IMR-90 (cell line): Measurements from ENCODE around the gene HMGA1. TPM values are rescaled to one million over a fixed set of nuclear protein-coding genes. Genes with fewer than 3 reads are reported as not detected.

Source experiments
- ATAC-seq: fragments of 200-7000 bp; cut with Tn5 transposase; 2 replicates; pipeline ENCODE4 v1.9.1; 2020; ENCODE audit warnings: low read depth, mild to moderate bottlenecking, moderate library complexity
- BruUV-seq: library from RNA; stranded (reverse); fragments of 400-500 nt; replicated peaks from 2 replicates; lab custom pipeline; 2021; lab: Mats Ljungman, UMichigan
- CTCF ChIA-PET: fragments of 300-600 bp; formaldehyde crosslinking; extraction: SDS; loops from one replicate; lab custom pipeline; 2021; ENCODE audit warnings: antibody characterized with exemption; lab: Yijun Ruan, JAX
- POLR2A ChIA-PET: fragments of 300-600 bp; sonication (Branson Sonifier 250); formaldehyde crosslinking; loops from one replicate; lab custom pipeline; 2022; ENCODE audit warnings: antibody characterized with exemption; ENCODE audit not compliant: unreplicated experiment; lab: Charles Lee
- DNase-seq: peaks from one replicate; pipeline ENCODE4 v3.0.0; 2013
- H2AFZ ChIP-seq: replicated peaks from 2 replicates; pipeline ENCODE3; 2013; ENCODE audit warnings: low read length, mild to moderate bottlenecking; ENCODE audit not compliant: poor library complexity
- H2AK5ac ChIP-seq: 2 replicates; pipeline ENCODE4 v1.6.1; 2013; ENCODE audit warnings: low read depth, low read length, inconsistent platforms
- H2AK9ac ChIP-seq: replicated peaks from 2 replicates; pipeline ENCODE3; 2013; ENCODE audit warnings: mild to moderate bottlenecking, low read depth, low read length, moderate library complexity; ENCODE audit not compliant: poor library complexity
- H2BK120ac ChIP-seq: 2 replicates; pipeline ENCODE4 v1.6.1; 2013; ENCODE audit warnings: low read depth, low read length, inconsistent platforms
- H2BK15ac ChIP-seq: 3 replicates; pipeline ENCODE4 v1.6.1; 2013; ENCODE audit warnings: low read depth, low read length, inconsistent platforms
- H2BK20ac ChIP-seq: 2 replicates; pipeline ENCODE4 v1.6.1; 2013; ENCODE audit warnings: low read depth, mild to moderate bottlenecking, inconsistent platforms, low read length, moderate library complexity
- H2BK5ac ChIP-seq: 2 replicates; pipeline ENCODE4 v1.6.1; 2013; ENCODE audit warnings: mild to moderate bottlenecking, low read depth, low read length, inconsistent platforms; ENCODE audit not compliant: poor library complexity, severe bottlenecking
- H3K14ac ChIP-seq: replicated peaks from 2 replicates; pipeline ENCODE4 v1.6.1; 2013; ENCODE audit warnings: low read depth, low read length, inconsistent platforms
- H3K18ac ChIP-seq: 2 replicates; pipeline ENCODE4 v1.6.1; 2013; ENCODE audit warnings: low read depth, low read length, control low read depth
- H3K23ac ChIP-seq: 2 replicates; pipeline ENCODE4 v1.6.1; 2013; ENCODE audit warnings: low read depth, low read length, inconsistent platforms
- H3K27ac ChIP-seq: 2 replicates; pipeline ENCODE4 v1.5.1; 2013; ENCODE audit warnings: mild to moderate bottlenecking, control low read depth, low read length; ENCODE audit not compliant: insufficient read depth
- H3K27me3 ChIP-seq: 2 replicates; pipeline ENCODE4 v1.6.1; 2013; ENCODE audit warnings: low read length; ENCODE audit not compliant: control insufficient read depth, insufficient read depth
- H3K36me3 ChIP-seq: 2 replicates; pipeline ENCODE4 v1.6.1; 2013; ENCODE audit warnings: low read length, mixed read lengths; ENCODE audit not compliant: control insufficient read depth, insufficient read depth
- H3K4ac ChIP-seq: 2 replicates; pipeline ENCODE4 v1.6.1; 2013; ENCODE audit warnings: low read depth, low read length, inconsistent platforms
- H3K4me1 ChIP-seq: 2 replicates; pipeline ENCODE4 v1.6.1; 2013; ENCODE audit warnings: low read length, mixed read lengths; ENCODE audit not compliant: control insufficient read depth, insufficient read depth
- H3K4me2 ChIP-seq: 2 replicates; pipeline ENCODE4 v1.6.1; 2013; ENCODE audit warnings: low read depth, mild to moderate bottlenecking, control low read depth, low read length, moderate library complexity
- H3K4me3 ChIP-seq: 2 replicates; pipeline ENCODE4 v1.5.1; 2013; ENCODE audit warnings: low read depth, mild to moderate bottlenecking, control low read depth, low read length, moderate library complexity; ENCODE audit not compliant: insufficient read depth
- H3K56ac ChIP-seq: 2 replicates; pipeline ENCODE4 v1.6.1; 2013; ENCODE audit warnings: low read length, inconsistent platforms; ENCODE audit not compliant: insufficient read depth; ENCODE audit errors: extremely low read depth
- H3K79me1 ChIP-seq, 2 experiments: 2 replicates each; pipeline ENCODE4 v1.6.1; 2013; ENCODE audit warnings: low read length in 2 of 2, inconsistent platforms in 1 of 2, low read depth in 1 of 2
- H3K9ac ChIP-seq: 2 replicates; pipeline ENCODE4 v1.6.1; 2013; ENCODE audit warnings: low read depth, low read length, control low read depth
- H3K9me1 ChIP-seq: 2 replicates; pipeline ENCODE4 v1.6.1; 2013; ENCODE audit warnings: low read length, inconsistent platforms; ENCODE audit not compliant: insufficient read depth
- H3K9me3 ChIP-seq: 2 replicates; pipeline ENCODE4 v1.6.1; 2013; ENCODE audit warnings: low read length; ENCODE audit not compliant: control insufficient read depth, insufficient read depth
- H4K20me1 ChIP-seq: 2 replicates; pipeline ENCODE4 v1.6.1; 2013; ENCODE audit warnings: low read length, inconsistent platforms; ENCODE audit not compliant: insufficient read depth
- H4K5ac ChIP-seq: 2 replicates; pipeline ENCODE4 v1.6.1; 2013; ENCODE audit warnings: mild to moderate bottlenecking, low read depth, low read length, control low read depth
- H4K8ac ChIP-seq, 2 experiments: 2 replicates each; pipeline ENCODE4 v1.6.1; 2013; ENCODE audit warnings: low read depth in 2 of 2, low read length in 2 of 2, control low read depth in 1 of 2, inconsistent platforms in 1 of 2
- H4K91ac ChIP-seq: 2 replicates; pipeline ENCODE4 v1.6.1; 2013; ENCODE audit warnings: low read depth, low read length, inconsistent platforms; ENCODE audit not compliant: insufficient read depth
- MAFK ChIP-seq: IDR thresholded peaks from 2 replicates; pipeline ENCODE4 v1.6.1; 2012; ENCODE audit warnings: low read depth, low read length, improper control_type of control experiment
- WGBS, 2 experiments: methylation state at CpG; one replicate each; pipeline versions ENCODE4 v1.1.5 to v1.1.7; 2013; ENCODE audit warnings: missing lambda C conversion rate in 2 of 2; ENCODE audit not compliant: insufficient read length in 1 of 2; ENCODE audit errors: extremely low coverage in 2 of 2; 5-methylcytosine and 5-hydroxymethylcytosine counted together
- dilution Hi-C: fragments of 300-500 bp; cut with HindIII; formaldehyde crosslinking; loops from one replicate; pipeline ENCODE4 v1.14.3; 2018; ENCODE audit warnings: low sequenced_read_pairs; ENCODE audit not compliant: unreplicated experiment
- in situ Hi-C: fragments of 300-500 bp; cut with MboI; formaldehyde crosslinking; loops from 3 replicates; pipeline ENCODE4 v1.14.3; 2019; ENCODE audit warnings: low sequenced_read_pairs, inconsistent platforms, mixed read lengths
- intact Hi-C: fragments of 100-400 bp; cut with micrococcal nuclease; formaldehyde crosslinking; loops from 2 replicates; pipeline ENCODE4 v1.10.0; 2022
- polyA plus RNA-seq, 3 experiments: library from polyadenylated mRNA; depleted of rRNA; stranded (reverse); fragments of >200 nt; gene quantifications; 2 replicates each; pipeline ENCODE4 v1.2.3, GENCODE V29; 2012; ENCODE audit warnings: low replicate concordance in 1 of 3
- total RNA-seq: library from RNA; depleted of rRNA; stranded (reverse); fragments of >200 nt; gene quantifications from 2 replicates; pipeline ENCODE4 v1.2.3, GENCODE V29; 2012

The HMGA1 gene
- total and polyA plus RNA-seq, 2 of the 4 experiments (the other 2 are of a cell fraction): 101 to 589 TPM

DNA sequence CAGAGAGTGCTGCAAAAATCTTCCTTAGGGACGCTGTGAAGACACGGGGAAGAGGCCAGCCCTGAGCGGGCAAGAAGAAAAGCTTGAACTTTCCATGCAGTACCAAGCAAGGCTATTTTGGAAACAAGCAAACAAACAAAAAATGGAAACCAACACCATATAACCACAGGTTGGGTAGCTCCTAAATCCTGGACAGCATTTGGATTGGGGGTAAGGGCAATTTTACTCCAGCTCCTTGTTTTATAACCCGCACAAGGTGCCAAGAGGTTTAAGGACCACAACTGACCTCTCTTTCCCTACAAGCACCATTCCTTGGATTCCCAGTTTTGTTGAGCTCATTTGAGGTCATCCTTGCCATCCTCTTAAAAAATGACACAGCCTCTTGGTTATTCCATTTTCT lies 43.5 kb downstream of the HMGA1 start:
- Histone ChIP-seq H3K23ac (no peak overlapping the region), H3K9me3 (peaks cover 3% of the 10 kb centered on the region), H2BK20ac (no peak overlapping the region), H3K9me1 (peaks cover 14% of the 10 kb centered on the region; the same call in 1 of the 2 replicates), H3K27ac (no peak overlapping the region), H3K4me2 (no peak overlapping the region), H3K9ac (no peak overlapping the region), H3K27me3 (no peaks in the 10 kb centered on the region), H2AK9ac (no peak overlapping the region), H4K20me1 (peaks cover 4% of the 10 kb centered on the region; the same call in 1 of the 2 replicates), H3K56ac (no peak overlapping the region), H2BK5ac (no peak overlapping the region), H2AK5ac (no peak overlapping the region), H4K5ac (no peak overlapping the region), H4K8ac (no peak overlapping the region), H3K4me1 (peaks cover 8% of the 10 kb centered on the region), H3K79me1 (0 out of 4 replicates have a peak, but pooled peaks cover 0 to 4% of the 10 kb centered on the region in 2 experiments), H4K91ac (no peak overlapping the region), H3K18ac (no peak overlapping the region), H2BK120ac (no peak overlapping the region), H3K36me3 (peaks cover 6% of the 10 kb centered on the region; the same call in 1 of the 2 replicates), H2AFZ (no peak overlapping the region), H2BK15ac (no peak overlapping the region), H3K14ac (no peak overlapping the region), H3K4ac (no peak overlapping the region), H3K4me3 (no peak overlapping the region)
- dilution Hi-C loops (no loop called here), intact Hi-C loops (no loop called here), in situ Hi-C loops (no loop called here)
- no peak for ATAC-seq
- 100% methylated on average over 1 of the region's 4 CpGs; no CpG with 5 or more reads in 1 of the 2 experiments for WGBS, 2 experiments
- ChIA-PET POLR2A (no interaction called here), CTCF (no interaction called here)
- no peak for TF ChIP-seq MAFK
- no peak for DNase-seq
- no TSS peak for BruUV-seq
